Stimulated activated CD4-positive, alpha-beta T cell treated with anti-CD3 and anti-CD28 coated beads, TNF-alpha, amount 100 ng/mL, for 4 hours (primary cell): Measurements from ENCODE around the gene OGT.
"Not testable (repeated sequence)": the region's sequence is repeated elsewhere in the genome, so short reads cannot be mapped to it uniquely, and the experiment has no call there.

Source experiments
- DNase-seq, 3 experiments: peaks; one replicate each; pipeline ENCODE4 v3.0.0-alpha.2; 2020; ENCODE audit warnings: low read depth in 3 of 3

OGT gene

GRCh38 chrX:71540801-71541200 is 7.9 kb downstream of the OGT start:
- no peak for DNase-seq

GRCh38 chrX:71541210-71542022 is 8.5 kb downstream of the OGT start:
- no peak for DNase-seq

- DNase-seq: no peak
Measured at GRCh38 chrX:71542411-71542810, 9.5 kb downstream of the OGT start.

DNA sequence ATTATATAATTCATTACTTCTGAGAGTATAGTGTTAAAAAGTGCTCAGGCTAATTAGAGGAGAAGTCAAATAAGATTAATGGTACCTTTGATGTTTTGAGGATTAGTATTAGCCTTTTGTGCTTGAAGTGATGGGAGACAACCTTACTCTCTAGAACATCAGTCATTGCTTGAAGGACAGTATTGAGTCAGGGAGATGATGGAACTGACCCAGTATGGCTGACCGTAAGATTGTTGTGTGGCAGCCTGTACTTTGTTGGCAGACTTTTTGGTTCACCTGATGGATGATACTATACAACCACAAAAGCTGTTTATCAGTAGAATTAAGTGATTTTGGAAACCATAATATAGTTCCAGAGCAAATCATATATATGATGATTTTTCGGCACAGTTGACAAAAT is 9.9 kb downstream of the OGT start:
- DNase-seq: no peak

GRCh38 chrX:71543316-71543715 is 10.4 kb downstream of the OGT start:
- DNase-seq: no peak

GRCh38 chrX:71545364-71545763 is 12.5 kb downstream of the OGT start:
- no peak for DNase-seq

DNA sequence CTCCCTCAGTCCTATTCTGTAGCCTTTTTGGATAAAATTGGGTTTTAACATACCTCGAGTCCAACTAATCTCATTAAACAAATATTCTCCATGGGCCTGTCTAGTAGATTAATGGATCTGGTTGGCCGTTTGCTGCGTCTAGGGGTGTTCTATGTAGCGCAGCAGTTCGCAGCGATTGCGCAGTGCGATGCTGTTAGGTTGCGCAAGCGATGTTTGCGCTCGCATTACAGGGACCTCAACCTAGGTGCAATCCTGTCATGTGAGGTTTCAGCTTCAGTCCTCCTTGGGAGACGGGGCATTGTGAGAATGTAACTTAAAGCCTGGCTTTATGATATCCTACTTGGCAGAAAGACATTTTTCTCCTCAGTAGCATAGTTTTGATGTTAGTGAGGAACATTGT is 14.0 kb downstream of the OGT start:
- DNase-seq: no peak

DNA sequence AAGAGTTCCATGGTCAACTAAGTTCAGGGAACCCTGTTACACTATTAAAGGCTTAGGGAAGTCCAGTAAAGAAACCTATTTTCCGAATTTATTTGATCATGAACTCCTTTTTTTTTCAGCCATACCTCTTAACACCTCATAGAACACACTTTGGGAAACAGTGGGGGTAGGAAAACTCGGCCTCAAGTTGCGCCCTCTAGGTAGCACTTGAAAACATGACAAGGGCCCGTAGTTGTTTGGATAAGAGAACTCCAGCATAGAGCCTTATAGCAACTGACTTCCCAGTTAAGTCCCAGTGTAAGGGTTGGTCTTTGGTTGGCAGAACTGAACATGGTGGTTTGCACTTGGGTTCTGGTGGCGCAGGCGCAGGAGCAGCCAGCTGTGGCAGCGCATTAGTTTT is 14.4 kb downstream of the OGT start:
- no peak for DNase-seq

DNA sequence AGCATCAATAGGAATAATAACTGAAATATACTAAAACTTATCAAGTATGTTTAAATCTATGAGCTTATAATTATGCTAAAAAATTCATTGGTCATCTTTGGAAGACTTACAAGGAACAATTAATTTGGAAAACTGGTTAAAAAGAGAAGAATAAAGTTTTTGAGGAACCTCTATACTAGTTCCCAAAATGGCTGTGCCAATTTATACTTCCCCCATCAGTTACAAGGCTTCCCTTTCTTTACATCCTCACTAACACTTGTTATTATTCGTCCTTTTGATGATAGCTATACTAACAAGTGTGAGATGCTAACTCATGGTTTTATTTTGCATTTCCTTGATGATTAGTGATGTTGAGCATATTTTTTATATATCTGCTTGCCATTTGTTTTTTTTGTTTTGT is 17.1 kb downstream of the OGT start:
- no peak for DNase-seq

DNA sequence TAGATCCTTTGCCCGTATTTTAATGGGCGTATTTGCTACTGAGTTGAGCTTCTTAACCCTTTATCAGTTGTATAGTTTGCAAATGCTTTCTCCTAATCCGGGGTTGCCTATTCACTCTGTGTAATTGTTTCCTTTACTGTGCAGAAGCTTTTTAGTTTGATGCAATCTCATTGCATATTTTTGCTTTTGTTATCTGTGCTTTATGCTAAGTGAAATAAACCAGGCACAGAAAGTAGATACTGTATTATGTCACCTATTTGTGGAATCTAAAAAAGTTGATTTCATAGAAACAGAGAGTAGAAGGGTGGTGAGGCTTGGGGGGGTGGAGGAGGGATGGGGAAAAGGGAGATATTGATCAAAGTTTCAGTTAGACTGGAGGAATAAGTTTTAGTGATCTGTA is 17.7 kb downstream of the OGT start:
- DNase-seq: no peak

DNA sequence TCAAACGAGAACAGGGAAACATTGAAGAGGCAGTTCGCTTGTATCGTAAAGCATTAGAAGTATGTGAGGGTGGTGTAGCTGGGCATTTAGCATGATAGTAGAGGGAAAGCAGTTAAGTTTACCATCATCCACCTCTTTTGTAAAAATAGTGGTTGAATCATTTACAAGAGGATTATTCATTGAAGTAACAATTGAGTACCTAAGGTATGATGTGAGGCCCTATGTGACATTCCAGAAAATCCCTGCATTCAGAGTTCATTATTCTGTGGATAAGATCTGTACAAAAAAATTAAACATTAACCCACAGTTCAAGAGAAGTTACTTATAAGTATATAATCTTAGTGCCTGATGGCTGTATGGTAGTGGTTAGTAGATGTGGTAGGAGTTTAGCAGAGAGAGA is 23.1 kb downstream of the OGT start:
- DNase-seq: no peak

- no peak for DNase-seq
Measured at GRCh38 chrX:71558920-71559319, 26.0 kb downstream of the OGT start.

GRCh38 chrX:71559773-71560172 is 26.9 kb downstream of the OGT start:
- DNase-seq: not testable (repeated sequence)

- no peak for DNase-seq
Measured at GRCh38 chrX:71563921-71564320, 31.0 kb downstream of the OGT start.

DNA sequence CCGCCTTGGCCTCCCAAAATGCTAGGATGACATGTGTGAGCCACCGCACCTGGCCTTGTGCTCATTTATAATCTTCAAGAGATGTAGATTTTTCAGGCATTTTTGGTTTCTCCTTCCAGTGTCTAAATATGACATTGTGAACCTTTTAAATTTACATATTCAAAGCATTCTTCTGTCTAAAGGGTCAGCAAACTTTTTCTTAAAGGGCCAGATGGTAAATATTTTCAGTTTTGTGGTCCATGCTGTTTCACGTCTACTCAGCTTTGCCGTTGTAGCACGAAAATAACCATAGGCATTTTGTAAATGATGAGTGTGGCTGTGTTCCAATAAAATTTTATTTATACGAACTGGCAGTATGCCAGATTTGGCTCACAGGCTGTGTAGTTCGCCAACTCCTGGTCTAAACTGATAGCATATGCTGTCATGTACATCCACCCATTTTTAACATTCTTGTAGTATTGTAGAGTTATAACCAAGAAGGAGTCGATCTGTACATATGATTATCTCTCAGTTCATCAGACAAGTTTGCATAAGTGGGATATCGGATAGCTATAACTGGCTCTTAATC is 32.7 kb downstream of the OGT start:
- no peak for DNase-seq

GRCh38 chrX:71571390-71571789 is 38.5 kb downstream of the OGT start:
- not testable (repeated sequence) for DNase-seq

GRCh38 chrX:71573590-71573989 is 40.7 kb downstream of the OGT start:
- DNase-seq: no peak

- no peak for DNase-seq
Measured at GRCh38 chrX:71577682-71578081, 44.8 kb downstream of the OGT start.

- no peak for DNase-seq
Measured at GRCh38 chrX:71578253-71579135, 45.6 kb downstream of the OGT start, which contains the start of gene GCNA. TSS of gene GCNA (plus strand) at chrX:71578437. CDS start at chrX:71580822, 2,385 bp downstream.

DNA sequence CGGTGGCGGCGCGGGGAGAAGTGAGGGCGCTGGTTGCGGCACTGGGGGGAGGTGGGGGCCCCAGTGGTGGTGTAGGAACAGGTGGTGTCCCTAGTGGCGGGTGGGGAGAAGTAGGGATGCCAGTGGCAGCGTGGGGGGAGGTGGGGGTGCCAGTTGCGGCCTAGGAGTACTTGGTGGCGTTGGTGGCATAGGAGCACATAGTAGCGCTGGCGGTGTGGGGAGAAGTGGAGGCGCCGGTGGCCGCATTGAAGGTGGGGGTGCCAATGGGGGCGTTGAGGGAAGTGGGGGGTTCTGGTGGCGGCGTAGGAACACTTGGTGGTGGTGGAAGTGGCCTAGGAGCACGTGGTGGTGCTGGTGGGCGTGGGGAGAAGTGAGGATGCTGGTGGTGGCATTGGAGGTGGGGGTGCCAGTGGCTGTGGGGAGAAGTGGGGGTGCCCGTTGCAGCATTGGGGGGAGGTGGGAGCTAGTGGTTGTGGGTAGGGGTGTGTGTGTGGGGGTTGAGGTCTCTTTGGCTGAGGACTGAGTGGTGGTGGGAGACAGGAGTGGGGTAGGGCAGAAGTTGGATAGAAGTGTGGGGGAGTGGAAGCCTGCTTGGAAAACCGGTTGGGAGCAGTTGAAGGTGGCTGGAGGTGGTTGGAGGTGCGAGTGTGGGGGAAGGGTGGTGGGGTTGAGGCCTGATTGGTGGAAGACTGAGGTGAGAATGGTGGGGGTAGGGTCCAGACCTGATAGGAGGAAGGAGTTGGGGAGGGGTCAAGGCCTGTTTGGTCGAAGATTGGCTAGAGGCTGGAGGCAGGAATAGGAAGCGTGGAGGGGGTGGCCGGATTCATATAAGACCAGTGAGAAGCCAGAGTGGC is 46.5 kb downstream of the OGT start:
- DNase-seq: no peak

DNA sequence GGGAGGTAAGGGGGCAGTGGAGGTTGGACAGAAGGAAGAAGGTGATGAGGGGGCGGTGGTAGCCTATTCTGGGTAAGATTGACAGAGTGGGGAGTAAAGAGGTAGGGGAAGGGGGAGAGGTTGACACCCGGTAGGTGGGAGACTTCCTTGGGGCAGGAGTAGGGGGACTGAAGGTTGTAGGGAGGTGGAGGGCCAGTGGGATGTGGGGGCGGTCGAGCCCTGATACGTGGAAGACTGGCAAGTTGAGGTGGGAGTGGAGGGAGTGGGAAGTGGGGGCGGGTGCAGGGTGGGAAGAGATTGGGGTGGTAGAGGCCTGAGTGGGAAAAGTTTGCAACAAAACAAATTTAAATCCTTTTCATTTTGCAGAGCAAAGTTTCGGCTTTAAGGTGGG is 47.1 kb downstream of the OGT start:
- no peak for DNase-seq

GRCh38 chrX:71581210-71581609 is 48.3 kb downstream of the OGT start:
- no peak for DNase-seq
